GM19324 (cell line): ENCODE measurements around the gene ANKRD18A.
A peak's percentile ranks its signal among the peaks of the same experiment; 100 is the strongest.
"Not testable (repeated sequence)": the region's sequence is repeated elsewhere in the genome, so short reads cannot be mapped to it uniquely, and the experiment has no call there.

Experiments
- ATAC-seq: cut with Tn5 transposase; IDR thresholded peaks from one replicate; pipeline ENCODE4 v1.9.1; 2021; ENCODE audit warnings: mild to moderate bottlenecking, moderate library complexity; ENCODE audit not compliant: unreplicated experiment, low FRiP score

The ANKRD18A gene

GRCh38 chr9:38634315-38634714, 13.9 kb upstream of the ANKRD18A start:
- no peak for ATAC-seq

DNA sequence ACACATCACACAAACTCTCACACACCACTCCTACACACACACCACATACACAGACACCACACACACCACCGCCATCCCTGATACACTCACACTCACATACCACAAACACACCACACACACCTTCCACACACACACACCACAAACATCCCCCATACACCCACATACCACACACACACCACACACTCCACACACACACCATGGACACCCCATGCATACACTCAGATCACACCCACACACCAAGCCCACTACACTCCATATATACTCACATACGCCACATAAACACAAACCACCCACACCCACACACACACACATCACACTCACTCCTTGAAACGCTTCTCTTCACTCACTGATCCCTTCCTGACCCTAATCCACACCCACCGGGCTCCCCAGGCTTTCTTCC, 9.1 kb upstream of the ANKRD18A start:
- no peak for ATAC-seq

- no peak for ATAC-seq
Measured at GRCh38 chr9:38626006-38626405, 5.6 kb upstream of the ANKRD18A start.

DNA sequence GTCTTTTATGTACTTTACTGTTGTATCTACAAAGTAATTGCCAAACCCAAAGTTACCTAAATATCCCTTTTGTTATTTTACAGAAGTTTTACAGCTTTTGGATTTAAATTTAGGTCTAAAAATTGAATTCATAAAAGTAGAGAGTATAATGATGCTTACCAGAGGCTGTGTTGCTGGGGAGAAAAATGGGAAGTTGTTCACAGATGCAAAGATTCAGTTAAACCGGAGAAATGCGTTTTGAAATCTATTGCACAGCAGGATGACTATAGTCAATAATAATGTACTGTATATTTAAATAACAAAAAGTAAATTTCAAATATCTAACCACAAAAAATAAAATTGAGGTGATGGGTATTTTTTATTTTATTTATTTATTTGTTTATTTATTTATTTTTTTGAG, 2.6 kb upstream of the ANKRD18A start:
- ATAC-seq: no peak

DNA sequence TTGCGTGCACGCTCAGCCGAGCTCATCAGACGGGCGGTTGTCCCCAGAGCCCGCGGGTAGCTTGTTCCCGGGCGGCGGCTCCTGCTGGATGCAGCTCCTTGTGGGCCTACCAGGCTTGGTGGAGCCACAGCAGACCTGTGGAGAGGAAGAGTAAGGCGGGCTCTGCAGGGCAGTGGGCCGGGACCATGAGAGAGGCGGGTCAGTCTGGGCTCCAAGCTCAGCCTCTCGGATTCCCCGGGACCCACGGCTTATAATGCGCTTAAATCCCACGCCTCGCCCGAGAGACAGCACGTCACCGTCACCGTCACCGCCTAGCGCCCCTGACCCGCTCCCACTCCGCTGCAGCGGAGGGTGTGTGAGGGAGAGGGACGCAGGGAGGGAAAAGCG, 1.9 kb upstream of the ANKRD18A start:
- no peak for ATAC-seq

DNA sequence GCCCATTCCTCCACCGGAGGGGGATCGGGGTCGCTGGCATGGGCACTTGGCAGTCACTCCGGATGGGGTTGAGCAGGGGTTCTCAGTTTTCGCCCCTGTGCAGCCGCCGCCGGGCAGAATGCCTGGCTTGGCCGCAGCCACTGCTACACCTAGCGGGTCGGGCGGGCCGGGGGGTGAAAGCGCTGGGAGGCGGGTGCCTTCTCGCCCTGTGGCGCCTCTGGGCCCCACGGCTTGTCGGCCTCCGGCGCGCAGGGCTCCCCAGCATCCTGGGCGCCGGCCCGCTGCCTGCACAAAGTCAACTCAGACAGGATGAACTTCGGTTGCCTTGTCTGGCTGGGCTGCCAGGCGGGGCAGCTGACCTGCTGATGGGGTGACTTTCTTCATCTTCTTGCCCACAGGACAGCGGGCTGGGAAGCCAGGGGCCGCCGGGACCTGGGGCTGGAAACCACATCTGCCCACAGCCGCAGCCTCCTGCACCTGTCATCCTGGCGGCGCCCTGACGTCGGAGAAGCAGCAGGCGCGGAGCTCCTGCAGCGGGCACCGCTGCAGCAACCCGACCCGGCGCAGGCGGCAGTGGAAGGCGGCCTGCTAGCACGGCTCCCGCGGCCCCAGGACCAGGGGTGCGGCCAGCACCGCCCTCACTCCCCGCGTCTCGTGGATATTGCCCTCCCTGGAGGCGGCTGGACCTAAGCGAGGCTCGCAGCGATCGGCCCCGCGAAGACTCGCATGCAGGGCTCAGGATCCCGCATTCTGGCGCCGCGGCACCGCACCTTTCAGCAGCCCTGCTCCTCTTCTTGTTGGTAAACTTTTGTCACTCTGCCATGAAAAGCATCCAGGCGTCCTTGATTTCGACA, 1.3 kb upstream of the ANKRD18A start:
- peak; percentile 42 for ATAC-seq

- no peak for ATAC-seq
Measured at GRCh38 chr9:38619556-38620447, 594 bp downstream of the ANKRD18A start.

DNA sequence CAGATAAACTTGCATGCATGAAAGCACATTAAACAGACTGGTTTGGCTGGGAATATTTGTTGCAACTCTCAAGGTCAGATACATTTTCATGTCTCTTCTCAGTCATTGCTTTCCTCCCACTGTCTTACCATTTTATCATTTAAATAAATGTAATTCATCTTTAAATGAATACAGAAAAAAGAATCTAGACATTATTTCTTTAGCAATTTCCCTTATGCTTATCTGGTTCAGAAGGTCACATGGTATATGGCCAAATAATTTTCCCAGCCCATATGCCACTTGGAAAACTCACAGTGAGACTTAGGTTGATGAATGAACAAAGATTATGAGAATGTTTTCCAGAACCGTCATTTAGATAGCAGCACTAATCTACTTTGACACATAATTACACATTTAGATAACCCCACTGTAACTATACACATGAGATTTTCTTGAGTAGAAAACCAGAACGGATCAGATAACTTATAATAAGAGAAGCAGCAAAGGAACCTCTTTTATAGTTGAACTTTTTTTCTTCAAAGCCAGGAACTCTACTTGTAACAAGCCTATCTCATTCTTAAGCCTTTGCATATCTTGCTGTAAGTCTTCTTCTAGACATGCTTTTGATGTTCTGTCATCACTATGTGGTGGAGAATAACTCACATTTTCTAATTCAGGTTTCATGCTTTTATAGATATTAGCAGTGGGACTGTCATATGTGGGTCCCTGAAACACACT, 22.2 kb downstream of the ANKRD18A start:
- ATAC-seq: not testable (repeated sequence)

GRCh38 chr9:38595117-38595516, 25.3 kb downstream of the ANKRD18A start:
- ATAC-seq: not testable (repeated sequence)

DNA sequence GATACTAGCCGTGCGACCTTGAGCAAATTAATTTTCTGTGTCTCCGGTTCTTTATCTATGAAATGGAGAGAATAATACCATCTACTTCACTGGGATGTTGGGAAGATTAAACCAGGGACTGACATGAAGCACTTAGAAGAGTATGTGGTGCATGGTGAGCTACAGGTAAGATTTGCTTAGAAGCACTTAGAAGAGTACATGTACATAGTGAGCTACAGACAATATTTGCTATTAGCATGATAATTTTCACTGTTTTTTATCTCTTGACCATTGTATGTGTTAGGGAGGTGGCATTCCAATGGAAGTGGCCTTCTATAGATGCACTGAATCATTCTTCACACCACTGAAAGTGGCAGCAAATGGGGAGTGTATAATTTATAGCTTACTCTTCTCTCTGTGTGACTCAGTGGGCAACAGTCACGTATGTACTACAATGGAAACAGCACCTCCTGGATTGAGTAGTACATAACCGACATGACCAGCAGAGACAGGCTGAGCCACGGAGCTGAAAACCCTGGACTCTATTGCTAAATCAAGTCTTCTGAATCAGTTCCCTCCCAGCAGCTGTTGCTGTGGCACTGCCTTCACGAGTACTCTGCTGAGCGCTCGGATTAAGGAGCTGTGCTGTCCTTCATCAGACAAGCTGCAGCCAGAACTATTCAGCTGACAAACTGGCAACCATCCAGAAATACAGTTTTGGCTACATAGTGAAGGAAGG, 28.9 kb downstream of the ANKRD18A start:
- not testable (repeated sequence) for ATAC-seq

GRCh38 chr9:38583765-38584164, 36.6 kb downstream of the ANKRD18A start:
- not testable (repeated sequence) for ATAC-seq

DNA sequence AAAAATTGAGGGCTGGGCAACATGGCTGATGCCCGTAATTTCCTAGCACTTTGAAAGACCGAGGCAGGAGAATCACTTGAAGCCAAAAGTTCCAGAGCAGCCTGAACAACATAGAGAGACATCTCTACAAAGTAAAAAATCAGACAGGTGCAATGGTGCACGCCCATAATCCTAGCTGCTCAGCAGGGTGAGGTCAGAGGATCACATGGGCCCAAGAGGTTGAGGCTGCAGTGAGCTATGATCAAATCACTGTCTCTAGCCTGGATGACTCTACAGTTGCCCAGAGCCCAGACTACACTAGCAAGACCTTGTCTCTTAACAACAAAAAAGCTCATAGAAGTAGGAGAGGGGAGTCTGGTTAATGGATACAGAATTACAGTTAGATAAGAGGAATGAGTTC, 40.3 kb downstream of the ANKRD18A start:
- ATAC-seq: not testable (repeated sequence)

DNA sequence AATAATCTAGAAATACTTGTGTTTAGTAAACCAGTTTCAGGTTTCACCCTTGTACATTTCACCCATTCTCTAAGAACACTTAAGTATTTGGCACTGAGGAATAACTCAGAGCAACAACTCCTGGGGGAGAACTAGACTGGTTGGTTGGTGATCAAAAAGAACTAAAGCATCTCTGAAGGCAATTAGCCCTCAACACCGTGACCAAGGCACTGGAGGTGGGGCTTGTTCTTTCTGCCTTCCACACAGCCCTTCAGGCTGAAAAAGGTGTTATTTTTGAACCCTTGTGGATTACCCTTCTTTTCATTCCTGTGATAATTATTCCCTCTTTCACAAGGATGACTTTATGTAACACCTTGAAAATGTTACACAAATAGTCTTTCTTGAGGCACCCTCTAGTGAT, 44.2 kb downstream of the ANKRD18A start:
- not testable (repeated sequence) for ATAC-seq

DNA sequence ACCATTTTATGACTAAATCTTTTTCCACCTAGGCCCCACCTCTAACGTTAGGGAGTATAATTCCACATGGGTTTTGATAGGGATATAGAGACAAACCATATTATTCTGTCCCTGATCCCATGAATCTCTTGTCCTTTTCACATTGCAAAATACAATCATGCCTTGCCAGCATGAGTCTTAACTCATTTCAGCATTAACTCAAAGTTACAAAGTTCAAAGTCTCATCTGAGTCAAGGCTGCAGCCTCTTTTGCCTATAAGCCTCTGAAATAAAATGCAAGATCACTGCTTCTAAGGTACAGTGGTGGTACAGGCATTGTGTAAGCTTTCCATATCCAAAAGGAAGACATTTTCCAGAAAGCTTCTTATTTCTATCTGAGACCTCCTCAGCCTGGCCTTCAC, 54.3 kb downstream of the ANKRD18A start:
- ATAC-seq: not testable (repeated sequence)

DNA sequence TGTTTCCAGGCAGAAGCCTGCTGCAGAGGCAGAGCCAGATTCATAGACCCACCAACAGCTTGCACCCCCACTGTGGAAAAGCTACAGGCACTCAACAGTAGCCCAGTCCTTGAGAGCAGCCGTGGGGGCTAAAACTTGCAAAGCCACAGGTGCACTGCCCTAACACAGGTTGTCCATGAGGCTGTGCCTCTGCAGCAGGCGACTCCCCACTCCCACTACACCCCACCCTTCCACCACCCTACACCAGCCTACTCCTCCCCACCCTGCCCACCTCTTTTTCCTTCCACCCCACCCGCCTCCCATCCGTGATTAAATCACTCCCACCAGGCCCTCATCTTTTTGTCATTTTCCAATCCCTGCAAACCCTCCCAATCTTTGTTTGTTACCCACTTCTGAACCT, 55.2 kb downstream of the ANKRD18A start:
- ATAC-seq: not testable (repeated sequence)

DNA sequence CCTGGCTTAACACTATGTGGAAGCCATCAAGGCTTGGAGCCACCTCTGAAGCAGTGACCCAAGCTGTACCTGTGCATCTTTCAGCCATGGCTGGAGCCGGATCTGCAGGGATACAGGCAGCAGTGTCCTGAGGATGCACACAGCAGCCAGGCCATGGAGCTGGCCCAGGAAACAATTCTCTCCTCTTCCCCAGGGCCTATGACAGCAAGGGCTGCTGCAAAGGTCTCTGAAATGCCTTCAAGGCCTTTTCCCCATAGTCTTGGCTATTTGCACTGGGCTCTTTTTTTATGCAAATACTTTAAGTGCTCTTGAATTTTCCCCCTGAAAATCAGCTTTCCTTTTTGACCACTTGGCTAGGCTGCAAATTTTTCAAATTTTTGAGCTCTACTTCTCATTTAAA, 56.5 kb downstream of the ANKRD18A start:
- not testable (repeated sequence) for ATAC-seq

DNA sequence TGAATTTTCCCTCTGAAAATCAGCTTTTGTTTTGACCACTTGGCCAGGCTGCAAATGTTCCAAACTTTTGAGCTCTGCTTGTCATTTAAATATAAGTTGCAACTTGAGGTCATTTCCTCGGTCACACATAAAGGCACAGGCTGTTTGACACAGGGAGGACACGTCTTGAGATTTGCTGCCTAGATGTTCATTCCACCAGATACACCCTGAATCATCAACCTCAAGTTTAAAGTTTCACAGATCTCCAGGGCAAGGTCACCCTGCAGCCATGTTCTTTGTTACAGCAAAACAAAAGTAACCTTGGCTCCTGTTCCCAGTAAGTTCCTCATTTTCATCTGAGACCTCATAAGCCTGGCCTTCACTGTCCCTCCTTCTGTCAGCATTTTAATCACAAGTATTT, 59.3 kb downstream of the ANKRD18A start:
- ATAC-seq: not testable (repeated sequence)

- not testable (repeated sequence) for ATAC-seq
Measured at GRCh38 chr9:38559172-38559571, 61.2 kb downstream of the ANKRD18A start.

DNA sequence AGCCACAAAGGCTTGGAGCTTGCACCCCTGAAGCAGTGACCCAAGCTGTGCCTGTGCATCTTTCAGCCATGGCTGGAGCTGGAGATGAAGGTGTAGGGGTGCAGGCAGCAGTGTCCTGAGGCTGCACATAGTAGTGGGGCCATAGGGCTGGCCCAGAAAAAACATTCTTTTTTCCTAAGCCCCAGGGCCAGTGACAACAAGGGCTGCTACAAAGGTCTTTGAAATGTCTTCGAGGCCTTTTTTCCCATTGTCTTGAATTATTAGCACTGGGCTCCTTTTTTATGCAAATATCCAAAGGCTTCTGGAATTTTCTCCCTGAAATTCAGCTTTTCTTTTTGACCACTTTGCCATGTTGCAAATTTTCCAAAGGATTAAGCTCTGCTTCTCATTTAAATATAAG, 62.6 kb downstream of the ANKRD18A start:
- not testable (repeated sequence) for ATAC-seq

DNA sequence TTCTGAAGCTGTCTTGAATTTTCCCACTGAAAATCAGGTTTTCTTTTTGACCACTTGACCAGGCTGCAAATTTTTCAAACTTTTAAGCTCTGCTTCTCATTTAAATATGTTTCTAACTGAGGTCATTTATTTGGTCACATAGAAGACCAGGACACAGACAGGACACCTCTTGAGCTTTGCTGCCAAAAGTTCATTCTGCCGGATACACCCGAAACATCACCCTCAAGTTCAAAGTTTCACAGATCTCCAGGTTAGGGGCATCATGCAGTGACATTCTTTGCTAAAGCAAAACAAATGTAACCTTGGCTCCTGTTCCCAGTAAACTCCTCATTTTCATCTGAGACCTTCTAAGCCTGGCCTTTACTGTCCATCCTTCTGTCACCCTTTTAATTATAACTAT, 65.4 kb downstream of the ANKRD18A start:
- ATAC-seq: not testable (repeated sequence)
